Ammon's horn (tissue), 1 donor: ENCODE results near the gene IFT172.

Experiments
- DNase-seq: peaks from one replicate; pipeline ENCODE4 v3.0.0-alpha.2; 2016; ENCODE audit warnings: low spot score

The IFT172 gene

GRCh38 chr2:27422958-27423357 is 66.6 kb downstream of the IFT172 start:
- DNase-seq = no peak

- no peak for DNase-seq
These were observed 67.8 kb downstream of the IFT172 start for GRCh38 chr2:27421660-27422250.

- no peak for DNase-seq
These were observed 68.5 kb downstream of the IFT172 start for GRCh38 chr2:27420996-27421395.

GRCh38 chr2:27416151-27416550 is 73.4 kb downstream of the IFT172 start:
- no peak for DNase-seq

GRCh38 chr2:27412419-27413152 is 77.0 kb downstream of the IFT172 start:
- DNase-seq = no peak

- DNase-seq = peak; percentile 97
These were observed 80.0 kb downstream of the IFT172 start, which contains the start of gene PPM1G for GRCh38 chr2:27409321-27410073. Gene PPM1G (minus strand): TSS chr2:27409591. CDS start chr2:27409422, 169 bp downstream.

- peak; percentile 5 for DNase-seq
These were observed 80.8 kb downstream of the IFT172 start for GRCh38 chr2:27408601-27409320.

- DNase-seq = peak; percentile 30
These were observed 81.6 kb downstream of the IFT172 start for GRCh38 chr2:27407798-27408491.

- no peak for DNase-seq
These were observed 89.0 kb downstream of the IFT172 start for GRCh38 chr2:27400348-27401135.

GRCh38 chr2:27398962-27399361 is 90.6 kb downstream of the IFT172 start:
- no peak for DNase-seq
